IPS-11a (cell line): ENCODE measurements around the gene REPIN1.

ENCODE experiments used
- H3K4me3 ChIP-seq: one replicate; pipeline ENCODE4 v1.5.1; 2013; ENCODE audit warnings: low read depth, low read length, control low read depth

REPIN1 gene

DNA sequence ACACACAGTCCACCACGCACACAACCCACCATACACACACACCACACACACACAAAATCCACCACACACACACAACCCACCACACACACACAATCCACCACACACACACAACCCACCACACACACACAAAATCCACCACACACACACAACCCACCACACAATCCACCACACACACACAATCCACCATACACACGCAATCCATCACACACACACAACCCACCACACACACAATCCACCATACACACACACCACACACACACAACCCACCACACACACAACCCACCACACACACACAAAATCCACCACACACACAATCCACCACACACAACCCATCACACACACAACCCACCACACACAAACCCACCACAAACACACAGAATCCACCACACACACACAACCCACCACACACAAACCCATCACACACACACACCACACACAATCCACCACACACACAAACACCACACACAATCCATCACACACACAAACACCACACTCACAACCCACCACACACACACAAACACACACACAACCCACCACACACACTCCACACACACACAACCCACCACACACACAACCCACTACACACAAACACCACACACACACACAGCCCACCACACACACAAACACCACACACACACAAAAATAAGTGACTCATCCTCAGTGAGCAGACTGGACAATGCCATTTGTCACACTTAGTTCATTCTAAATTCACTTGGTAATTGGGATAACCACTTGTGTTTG lies 8.8 kb upstream of the REPIN1 start:
- H3K4me3 ChIP-seq = no peak overlapping the region

DNA sequence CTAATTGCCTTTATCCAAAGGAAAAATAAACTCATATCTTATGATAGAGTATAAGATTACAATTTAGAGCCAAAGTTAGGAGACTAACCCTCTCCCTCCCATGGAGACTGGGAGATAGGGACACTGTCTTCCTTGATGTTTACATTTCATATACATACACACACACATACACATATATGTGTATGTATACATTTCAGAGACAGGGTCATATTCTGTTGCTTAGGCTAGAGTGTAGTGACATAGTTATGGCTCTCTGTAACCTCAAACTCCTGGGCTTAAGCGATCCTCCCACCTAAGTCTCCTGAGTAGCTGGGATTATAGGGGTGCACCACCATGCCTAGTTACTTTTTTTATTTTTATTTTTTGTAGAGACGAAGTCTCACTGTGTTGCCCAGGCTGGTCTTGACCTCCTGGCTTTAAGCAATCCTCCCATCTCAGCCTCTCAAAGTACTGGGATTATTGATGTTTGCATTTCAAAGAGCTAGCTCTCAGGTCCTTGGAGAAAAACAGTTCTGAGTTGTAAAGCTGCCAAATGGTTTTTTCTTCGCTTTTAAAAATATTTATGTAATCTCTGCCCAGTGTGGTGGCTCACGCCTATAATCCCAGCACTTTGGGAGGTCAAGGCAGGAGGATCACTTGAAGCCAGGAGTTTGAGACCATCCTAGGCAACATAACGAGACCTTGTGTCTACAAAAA lies 8.1 kb upstream of the REPIN1 start:
- no peak overlapping the region for H3K4me3 ChIP-seq

DNA sequence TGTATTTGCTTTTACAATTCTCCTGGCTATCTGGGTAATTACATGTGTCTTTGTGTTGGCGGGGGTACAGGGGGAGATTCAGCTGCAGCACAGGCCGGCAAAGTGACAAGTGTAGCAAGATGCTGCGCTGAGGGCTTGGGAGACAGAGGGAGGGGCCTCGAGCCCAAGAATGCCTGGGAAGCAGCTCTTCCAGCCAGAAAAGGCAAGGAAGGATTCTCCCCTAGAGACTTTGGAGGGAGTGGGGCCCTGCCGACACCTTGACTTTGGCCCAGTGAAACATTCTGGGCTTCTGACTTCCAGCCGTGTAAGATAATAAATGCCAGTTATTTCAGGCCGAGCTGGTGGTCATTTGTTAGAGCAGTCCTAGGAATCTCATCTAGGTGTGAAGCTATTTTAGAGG lies 7.2 kb upstream of the REPIN1 start:
- no peak overlapping the region for H3K4me3 ChIP-seq

DNA sequence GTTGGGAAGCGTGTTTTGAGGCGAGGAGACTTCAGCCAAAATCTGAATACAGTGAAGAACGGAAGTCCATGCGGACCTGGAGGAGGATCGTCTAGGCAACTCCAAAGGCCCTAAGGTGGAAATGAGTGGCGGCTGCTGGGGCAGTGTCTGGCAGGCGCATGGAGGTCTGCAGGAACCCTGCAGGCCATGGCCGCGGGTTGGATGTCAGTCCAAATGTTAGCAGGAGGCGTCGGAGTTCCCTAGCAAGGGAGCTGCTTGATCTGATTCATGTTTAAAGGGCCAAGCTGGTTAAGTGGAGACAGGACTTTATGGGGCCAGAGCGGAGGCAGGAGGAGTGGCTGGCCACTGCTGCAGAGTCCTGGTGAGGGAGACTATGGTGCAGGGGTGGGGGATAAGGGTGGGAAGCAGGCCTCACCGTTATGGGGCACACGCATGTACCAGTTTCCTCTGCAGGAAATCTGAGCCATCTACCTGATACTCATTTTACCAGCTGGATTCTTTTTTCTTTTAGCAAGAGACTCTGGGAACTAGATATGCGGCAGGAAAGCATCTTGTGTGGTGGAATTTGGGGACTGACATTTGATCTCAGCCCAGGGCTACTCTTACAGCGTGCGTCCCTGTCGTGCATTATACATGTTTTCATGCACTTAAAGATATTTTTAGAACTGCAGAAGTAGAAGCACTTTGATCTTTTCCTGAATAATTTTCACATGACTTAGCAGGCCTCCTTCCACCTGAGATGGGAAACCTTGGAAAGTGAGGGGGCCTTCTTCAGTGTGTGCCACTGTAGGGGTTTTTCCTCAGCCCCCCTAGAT lies 6.6 kb upstream of the REPIN1 start:
- no peak overlapping the region for H3K4me3 ChIP-seq

DNA sequence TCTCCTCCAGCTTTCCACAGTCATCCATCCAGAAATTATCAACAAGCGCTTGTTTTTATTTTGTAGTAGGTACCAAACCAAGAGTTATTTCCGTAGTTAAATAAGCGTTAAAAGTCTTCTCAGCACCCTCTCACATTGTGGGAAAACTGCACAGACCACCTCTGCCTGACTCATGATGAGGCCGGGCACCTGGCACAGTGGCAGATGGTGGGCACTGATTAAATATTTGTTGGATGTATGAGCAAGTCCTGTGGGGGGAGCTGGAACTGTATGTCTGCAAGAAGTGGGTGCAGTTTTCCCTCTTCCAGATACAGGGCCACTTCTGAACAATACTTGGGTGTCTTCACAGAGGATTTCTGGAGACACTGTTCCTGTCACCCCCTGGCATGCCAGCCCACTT lies 5.3 kb upstream of the REPIN1 start:
- no peak overlapping the region for H3K4me3 ChIP-seq

DNA sequence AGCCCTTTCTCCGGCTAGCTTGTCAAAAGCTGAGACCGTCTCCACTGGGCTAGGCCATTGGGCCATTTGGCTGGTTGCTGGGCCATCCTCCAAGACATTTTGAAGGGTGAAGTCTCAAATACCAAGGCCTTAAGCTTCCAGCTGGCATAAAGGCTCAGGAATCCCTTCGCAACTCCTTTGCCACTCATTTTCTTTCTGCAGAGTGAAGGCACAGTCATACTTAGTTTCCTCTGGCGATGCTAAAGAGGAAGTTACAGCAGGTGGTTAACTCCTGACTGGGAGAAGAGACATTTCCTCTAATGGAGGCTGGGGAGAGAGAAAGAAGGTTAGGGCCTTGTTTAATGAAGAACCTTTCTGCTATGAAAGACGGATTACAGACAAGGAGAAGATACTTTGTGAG lies 4.8 kb upstream of the REPIN1 start:
- no peak overlapping the region for H3K4me3 ChIP-seq

DNA sequence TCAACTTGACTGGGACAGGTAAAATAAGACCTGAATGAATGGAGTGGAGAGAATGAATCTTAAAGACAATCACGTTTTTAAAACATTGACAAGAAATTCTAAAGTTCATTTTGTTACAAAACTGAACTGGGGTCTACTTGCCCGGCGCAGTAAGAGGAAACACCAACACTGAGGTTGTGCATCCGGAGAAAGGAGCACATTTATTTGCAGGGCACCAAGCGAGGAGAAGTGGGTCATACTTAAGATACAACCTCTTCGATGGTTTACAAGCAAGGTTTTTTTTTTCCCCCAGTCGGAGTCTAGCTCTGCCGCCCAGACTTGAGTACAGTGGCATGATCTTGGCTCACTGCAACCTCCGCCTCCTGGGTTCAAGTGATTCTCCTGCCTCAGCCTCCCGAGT lies 3.4 kb upstream of the REPIN1 start:
- no peak overlapping the region for H3K4me3 ChIP-seq

DNA sequence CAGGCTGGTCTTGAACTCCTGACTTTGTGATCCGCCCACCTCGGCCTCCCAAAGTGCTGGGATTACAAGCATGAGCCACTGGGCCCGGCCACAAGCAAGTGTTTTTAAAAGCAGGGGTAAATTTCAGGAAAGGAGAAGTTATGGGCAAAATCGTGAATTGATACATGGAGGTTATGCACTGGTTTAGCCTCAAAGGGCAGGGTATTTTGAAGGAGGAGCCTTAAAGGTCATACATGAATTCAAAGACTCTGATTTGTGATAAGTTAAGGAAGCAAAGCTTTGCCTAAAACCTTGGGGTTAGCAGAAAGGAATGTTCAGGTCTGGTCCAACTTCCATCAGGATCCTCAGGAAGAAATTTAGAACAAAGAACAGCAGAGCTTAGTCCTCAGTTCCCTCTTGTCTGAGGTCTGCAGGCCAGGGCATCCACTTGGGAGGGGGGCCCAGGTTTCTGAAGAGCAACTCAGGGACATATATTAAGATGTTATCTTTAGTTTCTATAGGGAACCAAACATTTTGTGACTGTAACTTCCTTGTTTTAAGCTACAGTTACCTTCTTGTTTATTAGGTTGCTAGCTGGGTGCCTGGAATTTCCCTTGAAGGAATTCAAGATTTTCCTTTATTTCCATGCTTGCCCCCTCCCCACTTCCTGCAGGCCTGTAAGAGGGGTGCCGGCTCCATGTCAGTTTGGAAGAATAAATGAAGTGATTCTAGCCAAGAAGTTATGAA lies 2.8 kb upstream of the REPIN1 start:
- H3K4me3 ChIP-seq = no peak overlapping the region

DNA sequence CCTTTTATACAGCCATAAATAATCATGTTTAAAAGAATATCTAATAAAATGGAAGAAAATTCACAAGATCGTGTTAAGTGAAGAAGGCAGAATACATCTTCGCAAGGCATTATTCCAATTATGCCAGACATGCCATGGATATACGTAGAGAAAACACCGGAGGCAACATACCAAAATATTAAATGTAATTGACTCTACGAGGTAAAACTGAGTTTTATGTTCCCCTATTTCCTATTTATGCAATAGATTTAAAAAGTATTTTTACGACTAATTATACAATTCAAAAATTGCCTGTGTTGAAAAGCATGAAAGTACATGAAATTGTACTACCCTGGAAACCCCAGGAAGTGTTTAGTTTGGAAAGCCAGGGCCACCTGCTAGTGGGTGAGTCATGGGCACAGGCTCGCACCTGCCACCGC lies 936 bp upstream of the REPIN1 start:
- H3K4me3 ChIP-seq = no peak overlapping the region

DNA sequence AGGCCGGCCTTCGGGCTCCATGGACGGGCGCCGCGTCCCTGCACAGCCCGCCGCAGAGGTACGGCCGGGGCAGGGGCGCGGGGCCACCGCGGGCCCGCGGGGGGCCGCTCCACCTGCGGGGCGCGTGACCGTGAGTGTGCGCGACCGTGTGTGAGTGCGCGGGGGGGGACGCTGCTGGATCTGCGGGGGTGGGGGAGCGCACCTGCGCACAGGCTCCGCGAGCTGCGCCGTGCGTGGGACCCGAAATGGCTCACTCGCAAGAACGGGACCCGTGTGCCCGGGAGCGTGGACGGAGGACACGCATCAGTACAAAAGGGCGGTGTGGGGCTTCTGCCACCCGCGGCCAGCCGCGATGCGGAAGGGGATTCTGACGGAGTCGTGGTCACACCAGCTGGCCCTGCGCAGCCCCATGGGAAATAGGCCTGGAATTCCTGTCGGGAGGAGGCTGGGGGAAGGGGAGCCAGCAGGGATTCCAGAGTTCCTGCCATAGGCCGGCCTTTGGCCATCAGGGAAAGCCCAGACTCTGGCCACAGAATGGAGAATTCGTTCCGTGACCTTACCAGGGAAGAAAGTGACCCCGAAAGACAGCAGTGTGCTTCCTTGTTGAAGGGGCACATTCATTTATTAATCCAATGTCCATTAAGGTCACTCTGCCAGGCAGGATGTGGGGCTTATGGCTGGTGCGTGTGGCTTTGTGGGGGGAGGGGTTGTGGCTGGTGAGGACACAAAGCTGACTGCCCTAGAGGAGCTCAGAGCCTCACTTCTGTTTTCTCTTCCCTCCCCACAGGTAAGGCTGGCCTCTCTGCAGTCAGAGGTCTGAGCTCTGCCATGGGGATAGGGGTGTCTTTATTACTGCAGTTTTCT lies 494 bp downstream of the REPIN1 start:
- H3K4me3 ChIP-seq = peak overlapping the region; percentile 77

DNA sequence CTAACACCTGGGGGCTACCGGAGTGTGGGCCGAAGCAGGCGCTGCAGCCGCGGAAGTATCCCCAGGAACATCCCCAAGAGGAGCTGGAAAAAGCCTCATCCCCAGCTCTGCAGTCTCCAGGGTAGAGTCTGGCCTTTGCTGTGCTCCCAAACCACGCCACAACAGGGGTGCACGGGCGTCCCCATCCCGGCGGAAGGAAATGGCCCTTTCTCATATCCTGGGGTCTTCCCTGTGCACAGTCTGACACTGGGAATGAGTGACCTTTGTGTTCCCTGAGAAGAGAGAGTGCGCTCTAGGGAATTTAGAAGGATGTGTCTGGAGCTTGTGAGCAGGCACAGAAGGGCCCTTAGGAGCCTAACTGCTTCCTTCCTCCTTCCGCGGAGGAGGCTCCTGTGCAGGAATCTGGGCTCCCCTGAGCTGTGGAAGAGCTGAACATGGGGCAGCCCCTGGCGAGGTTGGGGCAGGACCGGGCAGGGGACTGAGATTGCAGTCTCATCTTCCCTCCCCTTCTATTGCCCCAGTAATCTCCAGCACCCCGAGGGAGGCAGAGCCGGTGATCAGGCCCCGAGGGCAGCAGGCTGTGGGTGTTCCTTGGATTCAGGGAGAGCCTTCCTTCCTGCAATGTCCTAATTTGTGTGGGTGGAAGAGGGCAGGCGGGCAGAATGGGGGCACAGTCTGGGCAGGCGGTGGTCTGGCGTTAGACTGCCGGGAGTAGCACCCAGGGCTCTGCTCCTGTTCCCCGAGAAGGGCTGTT lies 1.3 kb downstream of the REPIN1 start:
- H3K4me3 ChIP-seq = peak overlapping the region; percentile 77

DNA sequence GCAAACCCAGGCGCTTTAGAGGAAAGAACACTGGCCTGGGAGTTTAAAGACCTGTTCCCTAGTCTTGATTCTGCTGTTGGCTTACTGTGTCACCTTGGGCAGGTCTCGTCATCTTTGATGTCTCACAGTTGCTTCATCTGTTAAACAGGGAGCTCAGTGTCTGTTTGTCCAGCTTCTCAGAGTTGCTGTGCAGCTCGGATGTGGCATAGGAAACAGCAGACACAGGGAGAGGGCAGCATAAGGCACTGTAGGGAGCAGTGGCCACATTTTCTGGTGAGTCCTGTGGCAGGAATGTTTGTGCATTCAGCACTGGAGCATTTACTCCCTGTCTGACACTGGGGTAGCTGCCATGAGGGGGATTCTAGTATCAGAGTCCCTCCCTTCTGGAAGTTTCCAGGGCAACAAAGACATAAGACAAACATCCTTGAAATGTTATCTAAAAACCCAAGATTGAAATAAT lies 2.0 kb downstream of the REPIN1 start:
- no peak overlapping the region for H3K4me3 ChIP-seq

DNA sequence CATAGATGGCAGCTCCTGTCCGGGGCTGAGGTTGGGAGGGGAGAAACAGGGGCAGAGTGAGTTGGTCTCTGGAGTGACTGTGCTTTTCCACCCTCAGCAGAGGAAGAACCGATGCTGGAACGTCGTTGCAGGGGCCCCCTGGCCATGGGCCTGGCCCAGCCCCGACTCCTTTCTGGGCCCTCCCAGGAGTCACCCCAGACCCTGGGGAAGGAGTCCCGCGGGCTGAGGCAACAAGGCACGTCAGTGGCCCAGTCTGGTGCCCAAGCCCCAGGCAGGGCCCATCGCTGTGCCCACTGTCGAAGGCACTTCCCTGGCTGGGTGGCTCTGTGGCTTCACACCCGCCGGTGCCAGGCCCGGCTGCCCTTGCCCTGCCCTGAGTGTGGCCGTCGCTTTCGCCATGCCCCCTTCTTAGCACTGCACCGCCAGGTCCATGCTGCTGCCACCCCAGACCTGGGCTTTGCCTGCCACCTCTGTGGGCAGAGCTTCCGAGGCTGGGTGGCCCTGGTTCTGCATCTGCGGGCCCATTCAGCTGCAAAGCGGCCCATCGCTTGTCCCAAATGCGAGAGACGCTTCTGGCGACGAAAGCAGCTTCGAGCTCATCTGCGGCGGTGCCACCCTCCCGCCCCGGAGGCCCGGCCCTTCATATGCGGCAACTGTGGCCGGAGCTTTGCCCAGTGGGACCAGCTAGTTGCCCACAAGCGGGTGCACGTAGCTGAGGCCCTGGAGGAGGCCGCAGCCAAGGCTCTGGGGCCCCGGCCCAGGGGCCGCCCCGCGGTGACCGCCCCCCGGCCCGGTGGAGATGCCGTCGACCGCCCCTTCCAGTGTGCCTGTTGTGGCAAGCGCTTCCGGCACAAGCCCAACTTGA lies 2.7 kb downstream of the REPIN1 start:
- H3K4me3 ChIP-seq = no peak overlapping the region

DNA sequence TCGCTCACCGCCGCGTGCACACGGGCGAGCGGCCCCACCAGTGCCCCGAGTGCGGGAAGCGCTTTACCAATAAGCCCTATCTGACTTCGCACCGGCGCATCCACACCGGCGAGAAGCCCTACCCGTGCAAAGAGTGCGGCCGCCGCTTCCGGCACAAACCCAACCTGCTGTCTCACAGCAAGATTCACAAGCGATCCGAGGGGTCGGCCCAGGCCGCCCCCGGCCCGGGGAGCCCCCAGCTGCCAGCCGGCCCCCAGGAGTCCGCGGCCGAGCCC lies 3.3 kb downstream of the REPIN1 start:
- no peak overlapping the region for H3K4me3 ChIP-seq

DNA sequence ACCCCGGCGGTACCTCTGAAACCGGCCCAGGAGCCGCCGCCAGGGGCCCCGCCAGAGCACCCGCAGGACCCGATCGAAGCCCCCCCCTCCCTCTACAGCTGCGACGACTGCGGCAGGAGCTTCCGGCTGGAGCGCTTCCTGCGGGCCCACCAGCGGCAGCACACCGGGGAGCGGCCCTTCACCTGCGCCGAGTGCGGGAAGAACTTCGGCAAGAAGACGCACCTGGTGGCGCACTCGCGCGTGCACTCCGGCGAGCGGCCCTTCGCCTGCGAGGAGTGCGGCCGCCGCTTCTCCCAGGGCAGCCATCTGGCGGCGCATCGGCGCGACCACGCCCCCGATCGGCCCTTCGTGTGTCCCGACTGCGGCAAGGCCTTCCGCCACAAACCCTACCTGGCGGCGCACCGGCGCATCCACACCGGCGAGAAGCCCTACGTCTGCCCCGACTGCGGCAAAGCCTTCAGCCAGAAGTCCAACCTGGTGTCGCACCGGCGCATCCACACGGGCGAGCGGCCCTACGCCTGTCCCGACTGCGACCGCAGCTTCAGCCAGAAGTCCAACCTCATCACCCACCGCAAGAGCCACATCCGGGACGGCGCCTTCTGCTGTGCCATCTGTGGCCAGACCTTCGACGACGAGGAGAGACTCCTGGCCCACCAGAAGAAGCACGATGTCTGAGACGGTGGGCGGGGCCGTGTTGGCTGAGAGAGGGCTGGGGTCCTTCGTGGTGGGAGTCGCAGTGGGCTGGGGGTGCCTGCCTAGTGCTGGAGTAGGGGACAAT lies 3.8 kb downstream of the REPIN1 start:
- H3K4me3 ChIP-seq = no peak overlapping the region

DNA sequence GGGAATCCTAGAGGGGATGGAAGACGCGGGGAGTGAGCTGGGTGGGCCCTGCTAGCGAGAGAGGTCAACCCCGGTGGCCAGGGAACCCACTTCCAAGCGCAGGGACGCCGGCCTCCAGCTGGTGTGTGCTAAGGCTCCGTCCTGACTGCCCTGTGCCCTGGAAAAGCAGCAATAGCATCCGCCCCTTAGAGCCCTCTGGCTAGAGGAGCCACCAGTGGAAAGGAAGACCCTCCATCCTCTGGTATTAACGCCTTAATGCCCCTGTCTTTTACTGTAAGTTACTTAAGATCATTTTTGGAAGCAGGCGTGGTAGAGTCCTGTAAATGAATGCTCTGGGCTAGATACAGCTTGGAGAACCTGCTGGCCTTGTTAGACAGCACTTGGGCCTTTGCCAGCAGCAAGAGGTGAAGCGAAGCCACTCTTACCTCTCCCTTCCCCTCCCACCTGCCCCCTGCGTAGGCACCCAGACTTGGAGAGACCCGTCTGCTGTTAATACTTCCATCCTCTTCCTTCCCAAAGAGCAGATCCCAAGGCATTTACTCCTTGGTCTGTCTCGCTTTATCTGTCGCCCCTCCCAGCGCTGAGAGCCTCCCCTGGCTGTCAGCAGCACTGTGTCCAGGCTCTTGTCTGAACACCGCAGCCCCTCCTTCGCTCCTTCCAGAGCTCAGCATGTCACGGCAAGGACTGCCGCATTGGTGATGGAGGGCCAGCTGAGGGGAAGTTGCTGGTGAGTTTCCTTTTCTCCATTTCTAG lies 4.6 kb downstream of the REPIN1 start:
- no peak overlapping the region for H3K4me3 ChIP-seq

DNA sequence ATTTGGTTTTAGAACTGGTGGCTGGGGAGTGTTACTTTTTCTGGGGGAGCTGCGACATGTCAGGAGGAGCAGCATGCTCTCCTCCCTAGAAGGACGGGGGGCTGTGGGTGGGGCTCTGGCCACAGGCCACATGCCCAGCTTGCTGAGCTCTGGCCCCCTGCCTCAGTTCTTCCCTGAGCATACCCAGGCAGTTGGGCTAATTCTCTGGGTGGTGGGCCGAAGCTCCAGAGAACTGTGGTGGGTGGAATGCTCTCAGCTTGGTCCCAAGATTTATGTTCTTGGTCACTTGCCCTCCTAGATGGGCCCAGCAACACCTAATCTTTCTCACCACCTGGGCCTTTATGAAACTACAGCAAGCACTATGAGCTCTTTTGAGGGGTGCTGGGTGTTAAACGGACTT lies 5.4 kb downstream of the REPIN1 start:
- no peak overlapping the region for H3K4me3 ChIP-seq
